Left renal cortex interstitium (tissue), 4 donors: ENCODE data around the gene IL1RAP. TPM values are rescaled to one million over a fixed set of nuclear protein-coding genes. Genes with fewer than 3 reads are reported as not detected.

Experiments used
- DNase-seq, 4 donors: peaks; one replicate each; pipeline ENCODE4 v3.0.0-alpha.2; 2013; ENCODE audit warnings: low read depth in 4 of 4, low spot score in 2 of 4, missing footprints in 1 of 4
- polyA plus RNA-seq, 4 donors: library from polyadenylated mRNA; unstranded; fragments of 120-200 nt; gene quantifications; one replicate each; pipeline ENCODE4 v1.2.1, GENCODE V29; 2013; ENCODE audit not compliant: insufficient read length in 4 of 4

Gene IL1RAP
- polyA plus RNA-seq, 4 donors = 14.4 to 30.6 (median 20.9) TPM

GRCh38 chr3:190701096-190701532 lies 187.2 kb downstream of the IL1RAP start:
- no peak for DNase-seq

GRCh38 chr3:190706582-190706981 lies 192.7 kb downstream of the IL1RAP start:
- no peak for DNase-seq

Other genes with a start within 250 kb of the IL1RAP start
- 10 to 100 TPM; 58.9 to 73.4 (median 63.5) TPM for gene CLDN1, start 191.6 kb upstream of the IL1RAP start, polyA plus RNA-seq
- gene CLDN16, start 125.9 kb upstream of the IL1RAP start, polyA plus RNA-seq = 10 to 100 TPM; 31.3 to 55.7 (median 43.1) TPM
- gene TMEM207, start 64.2 kb upstream of the IL1RAP start, polyA plus RNA-seq = 10 to 100 TPM; 15.4 to 25.7 (median 20.6) TPM